B cell (primary cell): Measurements from ENCODE around the gene NDUFA1. TPM values are rescaled to one million over a fixed set of nuclear protein-coding genes. Genes with fewer than 3 reads are reported as not detected.
"Not testable (repeated sequence)": the region's sequence is repeated elsewhere in the genome, so short reads cannot be mapped to it uniquely, and the experiment has no call there.

Experiments used
- ATAC-seq: fragments of 200-7000 bp; cut with Tn5 transposase; one replicate; pipeline ENCODE4 v1.10.0; 2021; ENCODE audit warnings: low read depth, mild to moderate bottlenecking, moderate number of reproducible peaks, moderate library complexity
- CTCF ChIA-PET: fragments of 350-600 bp; sonication (Branson Sonifier 250); formaldehyde crosslinking; loops from one replicate; lab custom pipeline; 2021; ENCODE audit warnings: antibody characterized with exemption, inconsistent platforms; lab: Charles Lee
- POLR2A ChIA-PET: fragments of 350-600 bp; sonication (Branson Sonifier 250); formaldehyde crosslinking; loops from one replicate; lab custom pipeline; 2021; ENCODE audit warnings: antibody characterized with exemption; lab: Charles Lee
- DNase-seq: peaks from one replicate; pipeline ENCODE4 v3.0.0; 2013
- H2AFZ ChIP-seq: 2 replicates; pipeline ENCODE4 v1.6.1; 2012; ENCODE audit warnings: mild to moderate bottlenecking, low read depth, low read length; ENCODE audit not compliant: insufficient read depth, poor library complexity, severe bottlenecking
- H3K27ac ChIP-seq, 2 donors: 1 replicate in 1 of 2; 2 replicates in 1 of 2; pipeline ENCODE4 v1.5.1; 2012 to 2013; ENCODE audit warnings: low read length in 2 of 2, mild to moderate bottlenecking in 2 of 2, moderate library complexity in 1 of 2
- H3K27me3 ChIP-seq, 4 experiments: fragments of 200-600 bp in 1 of 4; sonication (generic) in 1 of 4; replicated peaks in 1 of 4; 1 replicate in 2 of 4; 2 replicates in 2 of 4; pipeline versions ENCODE4 v1.6.1 to v1.7.0; 2013 to 2016; ENCODE audit warnings: low read length in 3 of 4, mild to moderate bottlenecking in 2 of 4, mixed read lengths in 1 of 4, moderate library complexity in 1 of 4; ENCODE audit not compliant: insufficient read depth in 4 of 4, control insufficient read depth in 3 of 4; ENCODE audit errors: control extremely low read depth in 1 of 4
- H3K36me3 ChIP-seq, 2 experiments: replicated peaks in 1 of 2; 1 replicate in 1 of 2; 2 replicates in 1 of 2; pipeline versions ENCODE4 v1.6.1 to v1.7.1; 2013; ENCODE audit warnings: low read length in 1 of 2; ENCODE audit not compliant: insufficient read depth in 2 of 2, control insufficient read depth in 1 of 2; ENCODE audit errors: control extremely low read depth in 1 of 2, extremely low read depth in 1 of 2
- H3K4me1 ChIP-seq, 2 donors: fragments of 200-600 bp in 1 of 2; sonication (generic) in 1 of 2; 1 replicate in 1 of 2; 2 replicates in 1 of 2; pipeline versions ENCODE4 v1.5.1 to v1.6.1; 2013 to 2017; ENCODE audit warnings: low read length in 2 of 2; ENCODE audit not compliant: control insufficient read depth in 2 of 2, insufficient read depth in 2 of 2
- H3K4me2 ChIP-seq: replicated peaks from 2 replicates; pipeline ENCODE3; 2012; ENCODE audit warnings: mild to moderate bottlenecking, low read depth, low read length; ENCODE audit not compliant: poor library complexity, severe bottlenecking
- H3K4me3 ChIP-seq, 5 experiments: fragments of 200-600 bp in 1 of 5; sonication (generic) in 1 of 5; 1 replicate in 3 of 5; 2 replicates in 2 of 5; pipeline versions ENCODE4 v1.5.1 to v1.7.0; 2011 to 2016; ENCODE audit warnings: low read length in 4 of 5, mild to moderate bottlenecking in 4 of 5, low read depth in 2 of 5, control low read depth in 1 of 5, moderate library complexity in 1 of 5; ENCODE audit not compliant: insufficient read depth in 1 of 5; ENCODE audit errors: control extremely low read depth in 1 of 5, extremely low read depth in 1 of 5
- H3K79me2 ChIP-seq: fragments of 200-600 bp; sonication (generic); one replicate; pipeline ENCODE4 v1.6.0; 2016; ENCODE audit warnings: low read length; ENCODE audit not compliant: control insufficient read depth, insufficient read depth
- H3K9ac ChIP-seq: fragments of 200-600 bp; sonication (generic); 2 replicates; pipeline ENCODE4 v1.6.1; 2017; ENCODE audit warnings: mild to moderate bottlenecking, low read length, moderate library complexity
- H3K9me3 ChIP-seq, 3 donors: one replicate each; pipeline versions ENCODE4 v1.6.1 to v1.7.1; 2013; ENCODE audit warnings: low read length in 2 of 3; ENCODE audit not compliant: control insufficient read depth in 2 of 3, insufficient read depth in 1 of 3; ENCODE audit errors: control extremely low read depth in 1 of 3
- H4K20me1 ChIP-seq: 2 replicates; pipeline ENCODE4 v1.6.0; 2012; ENCODE audit warnings: mild to moderate bottlenecking, low read length; ENCODE audit not compliant: insufficient read depth, control insufficient read depth, poor library complexity, severe bottlenecking
- H3K27ac Mint-ChIP-seq: one replicate; pipeline ENCODE4 v1.8.0; 2021; ENCODE audit warnings: mixed read lengths
- H3K27me3 Mint-ChIP-seq: one replicate; pipeline ENCODE4 v1.8.0; 2021; ENCODE audit warnings: mixed read lengths
- H3K4me1 Mint-ChIP-seq: one replicate; pipeline ENCODE4 v1.8.0; 2021; ENCODE audit warnings: mixed read lengths
- H3K4me3 Mint-ChIP-seq: one replicate; pipeline ENCODE4 v1.8.0; 2021; ENCODE audit warnings: mixed read lengths
- H3K9me3 Mint-ChIP-seq: one replicate; pipeline ENCODE4 v1.8.0; 2022; ENCODE audit warnings: mixed read lengths; ENCODE audit not compliant: insufficient read depth
- EZH2 ChIP-seq: IDR thresholded peaks from 2 replicates; pipeline ENCODE4 v1.6.1; 2012; ENCODE audit warnings: borderline replicate concordance, low read depth, mild to moderate bottlenecking, moderate library complexity, low read length; ENCODE audit not compliant: insufficient read depth, poor library complexity, severe bottlenecking
- WGBS: methylation state at CpG from one replicate; pipeline ENCODE4 v1.1.5; 2013; ENCODE audit warnings: missing lambda C conversion rate; ENCODE audit not compliant: insufficient coverage; 5-methylcytosine and 5-hydroxymethylcytosine counted together
- intact Hi-C: fragments of 100-400 bp; cut with micrococcal nuclease; formaldehyde crosslinking; loops from one replicate; pipeline ENCODE4 v1.10.0; 2022
- polyA plus RNA-seq: library from polyadenylated mRNA; depleted of rRNA; stranded (reverse); fragments of >200 nt; gene quantifications from 2 replicates; pipeline ENCODE4 v1.2.3, GENCODE V29; 2012
- total RNA-seq, 2 donors: library from RNA; stranded (reverse); fragments of 120-200 nt in 1 of 2; gene quantifications; 1 replicate in 1 of 2; 2 replicates in 1 of 2; pipeline versions ENCODE4 v1.2.3 to v1.2.4, GENCODE V29; 2013 to 2022
- TF ChIP-seq, protein P1 (sequence below): fragments of 200-600 bp; IDR thresholded peaks from one replicate; pipeline ENCODE4 v1.8.0; 2022; ENCODE audit warnings: antibody characterized with exemption, mild to moderate bottlenecking

Gene NDUFA1
- total and polyA plus RNA-seq, 2 donors (not counting 1 experiment from before 2014, with no cell fraction given): 29.0 to 39.5 TPM

DNA sequence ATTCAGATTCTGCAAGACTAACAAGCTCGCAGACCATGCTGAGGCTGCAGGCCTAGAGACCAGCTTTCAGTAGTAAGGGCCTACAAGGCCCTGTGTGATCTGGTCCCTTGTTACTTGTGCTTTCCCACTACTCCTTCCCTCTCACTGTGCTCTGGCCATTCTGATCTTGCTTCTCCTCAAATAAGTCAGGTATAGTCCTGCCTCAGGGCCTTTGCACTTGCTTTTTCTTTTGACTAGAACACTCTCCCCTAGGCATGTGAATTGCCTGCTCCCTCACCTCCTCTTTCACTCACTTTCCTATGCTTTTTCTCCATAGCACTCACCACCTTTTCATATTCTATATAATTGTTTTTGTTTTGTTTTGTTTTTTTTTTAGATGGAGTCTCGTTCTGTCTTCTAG, 46.2 kb downstream of the NDUFA1 start:
- CTCF ChIA-PET: no interaction called here
- H3K27me3 Mint-ChIP-seq: no peaks in the 10 kb centered on the region
- Histone ChIP-seq H3K79me2 (no peaks in the 10 kb centered on the region), H3K4me2 (no peak overlapping the region), H3K27ac (no peak overlapping the region), H3K27me3 (no peaks in the 10 kb centered on the region), H3K4me3 (no peak overlapping the region), H2AFZ (no peak overlapping the region), H3K4me1 (no peaks in the 10 kb centered on the region), H4K20me1 (no peaks in the 10 kb centered on the region), H3K9ac (no peak overlapping the region), H3K36me3 (no peaks in the 10 kb centered on the region), H3K9me3 (no peaks in the 10 kb centered on the region)
- no peak for ATAC-seq
- 100% methylated on average over 1 of the region's 2 CpGs for WGBS
- H3K4me1 Mint-ChIP-seq: no peaks in the 10 kb centered on the region
- TF ChIP-seq EZH2: no peak
- TF ChIP-seq, protein P1, sequence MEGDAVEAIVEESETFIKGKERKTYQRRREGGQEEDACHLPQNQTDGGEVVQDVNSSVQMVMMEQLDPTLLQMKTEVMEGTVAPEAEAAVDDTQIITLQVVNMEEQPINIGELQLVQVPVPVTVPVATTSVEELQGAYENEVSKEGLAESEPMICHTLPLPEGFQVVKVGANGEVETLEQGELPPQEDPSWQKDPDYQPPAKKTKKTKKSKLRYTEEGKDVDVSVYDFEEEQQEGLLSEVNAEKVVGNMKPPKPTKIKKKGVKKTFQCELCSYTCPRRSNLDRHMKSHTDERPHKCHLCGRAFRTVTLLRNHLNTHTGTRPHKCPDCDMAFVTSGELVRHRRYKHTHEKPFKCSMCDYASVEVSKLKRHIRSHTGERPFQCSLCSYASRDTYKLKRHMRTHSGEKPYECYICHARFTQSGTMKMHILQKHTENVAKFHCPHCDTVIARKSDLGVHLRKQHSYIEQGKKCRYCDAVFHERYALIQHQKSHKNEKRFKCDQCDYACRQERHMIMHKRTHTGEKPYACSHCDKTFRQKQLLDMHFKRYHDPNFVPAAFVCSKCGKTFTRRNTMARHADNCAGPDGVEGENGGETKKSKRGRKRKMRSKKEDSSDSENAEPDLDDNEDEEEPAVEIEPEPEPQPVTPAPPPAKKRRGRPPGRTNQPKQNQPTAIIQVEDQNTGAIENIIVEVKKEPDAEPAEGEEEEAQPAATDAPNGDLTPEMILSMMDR: no peak
- intact Hi-C loops: no loop called here
- DNase-seq: no peak
- H3K27ac Mint-ChIP-seq: no peak overlapping the region
- no peak overlapping the region for H3K4me3 Mint-ChIP-seq
- POLR2A ChIA-PET: no interaction called here
- H3K9me3 Mint-ChIP-seq: no peaks in the 10 kb centered on the region

DNA sequence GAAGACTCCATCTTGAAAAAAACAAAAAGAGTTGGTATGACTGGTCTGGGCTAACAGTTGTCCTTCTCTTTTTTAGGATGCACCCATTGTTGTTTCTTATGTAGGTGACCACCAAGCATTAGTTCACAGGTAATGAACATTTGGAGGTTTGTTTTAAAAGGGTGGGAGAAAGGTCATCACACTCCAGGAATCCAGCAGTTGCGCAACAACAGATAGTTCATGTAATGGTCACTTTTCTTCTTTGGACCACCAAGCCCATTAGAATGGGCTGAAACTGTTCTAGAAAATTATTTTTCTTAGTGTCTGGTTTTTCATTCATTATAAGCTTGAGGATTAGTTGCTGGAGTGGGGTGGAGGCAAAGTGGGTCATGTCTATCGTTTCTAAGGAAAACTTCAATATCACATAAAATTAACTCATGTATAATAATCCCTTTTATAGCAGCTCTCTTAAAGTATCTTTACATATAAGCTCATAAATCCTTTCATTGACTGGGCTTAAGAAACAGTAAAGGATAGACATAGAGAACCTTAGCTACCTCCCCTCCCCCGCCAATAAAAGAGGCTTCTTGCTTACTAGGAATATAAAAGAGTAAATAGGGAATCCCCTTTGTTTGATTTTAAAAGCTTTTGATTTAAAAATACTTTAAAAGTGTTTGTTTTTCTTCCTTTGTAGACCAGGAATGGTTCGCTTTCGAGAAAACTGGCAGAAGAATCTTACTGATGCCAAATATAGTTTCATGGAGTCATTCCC, 48.4 kb downstream of the NDUFA1 start:
- TF ChIP-seq, protein P1: no peak
- no peak for TF ChIP-seq EZH2
- no peak overlapping the region for H3K27ac Mint-ChIP-seq
- Histone ChIP-seq H3K4me1 (no peaks in the 10 kb centered on the region), H3K79me2 (no peaks in the 10 kb centered on the region), H3K27me3 (no peaks in the 10 kb centered on the region), H2AFZ (no peak overlapping the region), H4K20me1 (no peaks in the 10 kb centered on the region), H3K36me3 (no peaks in the 10 kb centered on the region), H3K9ac (no peak overlapping the region), H3K4me2 (no peak overlapping the region), H3K27ac (no peak overlapping the region), H3K9me3 (no peaks in the 10 kb centered on the region), H3K4me3 (no peak overlapping the region)
- H3K9me3 Mint-ChIP-seq: no peaks in the 10 kb centered on the region
- H3K27me3 Mint-ChIP-seq: no peaks in the 10 kb centered on the region
- ChIA-PET CTCF (no interaction called here), POLR2A (no interaction called here)
- H3K4me1 Mint-ChIP-seq: no peaks in the 10 kb centered on the region
- WGBS: no CpG with 5 or more reads among the region's 5 CpGs
- ATAC-seq: no peak
- intact Hi-C loops: no loop called here
- DNase-seq: no peak
- no peak overlapping the region for H3K4me3 Mint-ChIP-seq

DNA sequence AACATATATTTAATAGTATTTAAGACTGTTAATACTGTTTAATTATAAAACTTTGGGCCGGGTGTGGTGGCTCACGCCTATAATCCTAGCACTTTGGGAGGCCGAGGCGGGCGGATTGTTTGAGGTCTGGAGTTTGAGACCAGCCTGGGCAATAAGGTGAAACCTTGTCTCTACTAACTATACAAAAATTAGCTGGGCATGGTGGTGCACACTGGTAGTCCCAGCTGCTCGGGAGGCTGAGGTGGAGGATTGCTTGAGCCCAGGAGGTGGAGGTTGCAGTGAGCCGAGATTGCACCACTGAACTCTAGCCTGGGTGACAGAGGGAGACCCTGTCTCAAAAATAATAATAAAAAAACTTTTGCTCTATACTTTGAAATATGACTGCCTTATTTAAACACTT, 50.8 kb downstream of the NDUFA1 start:
- H3K4me1 Mint-ChIP-seq, POLR2A ChIA-PET, H3K4me2 ChIP-seq, H3K9me3 Mint-ChIP-seq, CTCF ChIA-PET, H4K20me1 ChIP-seq, intact Hi-C loops, H3K27me3 ChIP-seq, H3K79me2 ChIP-seq, ATAC-seq, H3K4me3 ChIP-seq, H3K4me3 Mint-ChIP-seq, H3K27me3 Mint-ChIP-seq, H2AFZ ChIP-seq, H3K9me3 ChIP-seq, H3K4me1 ChIP-seq, DNase-seq, H3K27ac Mint-ChIP-seq, H3K27ac ChIP-seq, H3K9ac ChIP-seq, H3K36me3 ChIP-seq: not testable (repeated sequence)
- no CpG with 5 or more reads among the region's 7 CpGs for WGBS
